ENCODE results near the gene ITGAE. TPM values are rescaled to one million over a fixed set of nuclear protein-coding genes. Genes with fewer than 3 reads are reported as not detected.

The ITGAE gene
- total and polyA plus RNA-seq, 12 donors, result 4.9 to 85.4 (median 33.7) TPM

DNA sequence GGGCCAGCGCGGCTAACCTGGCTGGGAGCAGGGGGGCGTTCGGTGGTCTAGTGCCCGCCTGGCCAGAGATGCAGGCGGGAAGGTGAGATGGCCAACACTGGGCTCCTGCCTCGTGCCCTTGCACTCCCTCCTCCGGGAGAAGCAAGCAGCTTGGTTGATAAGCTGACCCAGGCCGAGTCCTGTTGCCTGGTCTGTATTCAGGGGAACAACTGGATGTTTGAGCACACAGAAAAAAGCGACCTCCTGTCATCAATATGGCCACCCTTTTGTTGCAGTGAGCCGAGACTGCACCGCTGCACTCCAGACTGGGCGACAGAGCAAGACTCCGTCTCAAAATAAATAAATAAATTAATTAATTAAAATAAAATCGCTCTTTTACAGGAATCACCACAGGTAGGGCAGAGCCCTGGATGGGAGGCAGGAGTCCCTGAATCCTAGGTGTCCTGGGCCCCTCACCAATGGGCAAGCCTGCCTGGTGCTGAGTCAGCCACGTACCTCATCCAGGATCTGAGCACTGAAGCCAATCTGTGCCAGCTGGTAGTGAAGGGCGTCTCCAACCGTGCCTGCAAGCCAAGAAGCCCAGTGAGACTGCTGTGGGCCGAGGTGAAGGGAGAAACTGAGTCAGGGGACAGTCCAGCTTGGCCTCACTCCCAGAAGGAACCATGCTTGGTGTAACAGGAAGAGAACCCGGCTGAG, 45.5 kb downstream of the ITGAE start:
- no peaks in the 10 kb centered on the region for H3K36me3 ChIP-seq (replicated peaks in 1 of 2)
- H3K27me3 ChIP-seq, result no peaks in the 10 kb centered on the region
- 53 to 71% (median 58%) methylated on average over 13 to 20 of the region's 20 CpGs for WGBS, 4 donors
- no peak for DNase-seq
- peak overlapping the region in 1 of 5 donors; percentile 45 for H3K27ac ChIP-seq
- peak overlapping the region in 1 of 4 donors; percentile 36 for H3K4me3 ChIP-seq
- TF ChIP-seq POLR2A (IDR thresholded peaks at IDR 0.05), result no peak
- TF ChIP-seq, protein P1, sequence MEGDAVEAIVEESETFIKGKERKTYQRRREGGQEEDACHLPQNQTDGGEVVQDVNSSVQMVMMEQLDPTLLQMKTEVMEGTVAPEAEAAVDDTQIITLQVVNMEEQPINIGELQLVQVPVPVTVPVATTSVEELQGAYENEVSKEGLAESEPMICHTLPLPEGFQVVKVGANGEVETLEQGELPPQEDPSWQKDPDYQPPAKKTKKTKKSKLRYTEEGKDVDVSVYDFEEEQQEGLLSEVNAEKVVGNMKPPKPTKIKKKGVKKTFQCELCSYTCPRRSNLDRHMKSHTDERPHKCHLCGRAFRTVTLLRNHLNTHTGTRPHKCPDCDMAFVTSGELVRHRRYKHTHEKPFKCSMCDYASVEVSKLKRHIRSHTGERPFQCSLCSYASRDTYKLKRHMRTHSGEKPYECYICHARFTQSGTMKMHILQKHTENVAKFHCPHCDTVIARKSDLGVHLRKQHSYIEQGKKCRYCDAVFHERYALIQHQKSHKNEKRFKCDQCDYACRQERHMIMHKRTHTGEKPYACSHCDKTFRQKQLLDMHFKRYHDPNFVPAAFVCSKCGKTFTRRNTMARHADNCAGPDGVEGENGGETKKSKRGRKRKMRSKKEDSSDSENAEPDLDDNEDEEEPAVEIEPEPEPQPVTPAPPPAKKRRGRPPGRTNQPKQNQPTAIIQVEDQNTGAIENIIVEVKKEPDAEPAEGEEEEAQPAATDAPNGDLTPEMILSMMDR (IDR thresholded peaks at IDR 0.05), result no peak
- H3K4me1 ChIP-seq (replicated peaks in 1 of 2), result no peaks in the 10 kb centered on the region
- no peaks in the 10 kb centered on the region for H3K9me3 ChIP-seq (replicated peaks in 1 of 3)
- intact Hi-C loops (cut with DNase I), result no loop called here

DNA sequence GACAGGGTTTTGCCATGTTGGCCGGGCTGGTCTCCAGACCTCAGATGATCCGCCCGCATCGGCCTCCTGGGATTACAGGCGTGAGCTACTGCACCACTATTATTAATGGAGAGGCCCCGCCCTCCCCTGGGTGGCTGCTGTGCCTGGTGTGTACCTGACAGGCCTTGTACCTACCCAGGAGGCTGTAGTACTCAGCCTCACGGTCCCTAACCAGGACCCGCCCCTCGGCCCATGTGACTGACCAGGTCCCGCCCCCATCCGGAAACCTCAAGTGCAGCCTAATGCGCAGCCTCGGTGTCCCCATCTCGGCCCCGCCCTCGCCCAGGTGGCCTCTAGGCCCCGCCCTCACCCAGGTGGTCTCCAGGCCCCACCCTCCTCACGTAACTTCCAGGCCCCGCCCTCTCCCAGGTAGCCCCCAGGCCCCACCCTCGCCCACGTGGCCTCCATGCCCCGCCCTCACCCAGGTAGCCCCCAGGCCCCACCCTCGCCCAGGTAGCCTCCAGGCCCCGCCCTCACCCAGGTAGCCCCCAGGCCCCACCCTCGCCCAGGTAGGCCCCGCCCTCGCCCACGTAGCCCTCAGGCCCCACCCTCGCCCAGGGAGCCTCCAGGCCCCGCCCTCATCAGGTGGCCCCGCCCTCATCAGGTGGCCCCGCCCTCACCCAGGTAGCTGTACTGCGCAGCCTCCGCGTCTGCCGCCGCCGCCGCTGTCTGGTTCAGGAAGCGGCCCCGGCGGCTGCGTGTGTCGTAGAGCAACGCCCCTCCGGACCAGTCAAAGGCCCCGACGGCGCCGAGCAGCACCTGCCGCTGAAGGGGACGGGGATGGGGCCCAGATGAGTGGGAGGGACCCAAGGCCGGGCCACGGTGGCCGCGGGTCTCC, 46.3 kb downstream of the ITGAE start:
- H3K36me3 ChIP-seq (replicated peaks in 1 of 2), result no peaks in the 10 kb centered on the region
- H3K4me3 ChIP-seq, result peak overlapping the region in 1 of 4 donors; percentile 36
- H3K9me3 ChIP-seq (replicated peaks in 1 of 3), result no peaks in the 10 kb centered on the region
- peak in 6 of 7 donors; percentile 31 to 75 (median 50) for DNase-seq
- intact Hi-C loops (cut with DNase I), result no loop called here
- H3K4me1 ChIP-seq (replicated peaks in 1 of 2), result no peaks in the 10 kb centered on the region
- no peaks in the 10 kb centered on the region for H3K27me3 ChIP-seq
- 9 to 58% (median 17%) methylated on average over 7 to 56 of the region's 56 CpGs for WGBS, 4 donors
- H3K27ac ChIP-seq, result peak overlapping the region in 1 of 5 donors; percentile 45
- TF ChIP-seq, protein P1 (IDR thresholded peaks at IDR 0.05), result no peak
- peak in 1 of 2 donors; percentile 19 for TF ChIP-seq POLR2A (IDR thresholded peaks at IDR 0.05)

DNA sequence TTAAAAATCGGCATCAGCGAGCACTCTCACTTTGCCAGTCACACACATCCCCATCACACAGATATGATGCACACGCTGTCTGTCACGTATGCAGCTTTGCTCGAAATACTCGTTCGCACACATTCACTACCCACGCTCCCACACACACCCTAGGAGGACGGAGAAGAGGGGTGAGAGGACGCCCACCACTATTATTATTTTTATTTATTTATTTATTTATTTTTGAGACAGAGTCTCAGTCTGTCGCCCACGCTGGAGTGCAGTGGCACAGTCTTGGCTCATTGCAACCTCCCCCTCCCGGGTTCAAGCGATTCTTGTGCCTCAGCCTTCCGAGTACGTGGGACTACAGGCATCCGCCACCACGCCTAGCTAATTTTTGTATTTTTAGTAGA, 46.9 kb downstream of the ITGAE start:
- TF ChIP-seq, protein P1 (IDR thresholded peaks at IDR 0.05), result no peak
- TF ChIP-seq POLR2A (IDR thresholded peaks at IDR 0.05), result no peak
- intact Hi-C loops (cut with DNase I), result no loop called here
- H3K27me3 ChIP-seq, result no peaks in the 10 kb centered on the region
- 85 to 93% (median 88%) methylated on average over 18 of the region's 18 CpGs for WGBS, 4 donors
- H3K4me3 ChIP-seq, result no peak overlapping the region
- no peak overlapping the region for H3K27ac ChIP-seq
- no peaks in the 10 kb centered on the region for H3K9me3 ChIP-seq (replicated peaks in 1 of 3)
- no peaks in the 10 kb centered on the region for H3K36me3 ChIP-seq (replicated peaks in 1 of 2)
- H3K4me1 ChIP-seq (replicated peaks in 1 of 2), result no peaks in the 10 kb centered on the region
- no peak for DNase-seq

DNA sequence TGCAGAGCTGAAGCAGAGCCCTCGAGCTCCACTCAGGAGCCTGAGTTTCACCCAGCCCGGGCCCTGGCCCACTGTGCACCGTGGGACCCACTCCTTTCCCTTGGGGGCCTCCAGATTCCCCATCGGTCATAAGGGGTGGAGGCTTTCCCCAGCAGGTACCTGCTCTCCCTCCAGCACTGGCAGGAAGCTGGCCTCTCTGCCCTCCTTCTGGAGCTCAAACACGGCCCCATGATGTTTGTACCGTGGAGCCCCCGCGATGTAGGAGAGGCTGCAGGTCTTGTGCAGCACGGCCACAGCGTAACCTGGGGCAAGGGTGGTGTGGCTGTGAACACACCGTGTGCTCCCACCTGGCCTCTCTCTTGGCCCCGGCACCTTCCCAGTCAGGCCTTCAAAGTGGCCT, 47.4 kb downstream of the ITGAE start:
- Histone ChIP-seq H3K4me3 (no peak overlapping the region), H3K9me3 (replicated peaks in 1 of 3) (no peaks in the 10 kb centered on the region), H3K36me3 (replicated peaks in 1 of 2) (no peaks in the 10 kb centered on the region), H3K27me3 (no peaks in the 10 kb centered on the region), H3K27ac (no peak overlapping the region), H3K4me1 (replicated peaks in 1 of 2) (no peaks in the 10 kb centered on the region)
- intact Hi-C loops (cut with DNase I), result no loop called here
- DNase-seq, result no peak
- WGBS, 4 donors, result 78 to 80% (median 80%) methylated on average over 7 to 12 of the region's 12 CpGs
- no peak for TF ChIP-seq POLR2A (IDR thresholded peaks at IDR 0.05)
- TF ChIP-seq, protein P1 (IDR thresholded peaks at IDR 0.05), result no peak
